Sigmoid colon (tissue), 4 donors: Measurements from ENCODE around the gene SLC9A7.

Experiments used
- EP300 ChIP-seq, 4 donors: sonication (generic); formaldehyde crosslinking; IDR thresholded peaks; one replicate each; pipeline ENCODE4 v1.6.1; 2017; ENCODE audit warnings: antibody characterized with exemption in 4 of 4
- POLR2A ChIP-seq, 2 donors: fragments of 450-650 bp; IDR thresholded peaks; one replicate each; pipeline ENCODE4 v1.6.1; 2016; ENCODE audit warnings: antibody characterized with exemption in 2 of 2, mild to moderate bottlenecking in 2 of 2, moderate library complexity in 2 of 2
- POLR2AphosphoS5 ChIP-seq, 4 donors: sonication (generic); formaldehyde crosslinking; IDR thresholded peaks; one replicate each; pipeline ENCODE4 v1.6.1; 2017; ENCODE audit warnings: antibody characterized with exemption in 4 of 4
- TF ChIP-seq, protein P1 (sequence below), 4 experiments: fragments of 450-650 bp in 3 of 4; fragments of 200-600 bp in 1 of 4; IDR thresholded peaks; one replicate each; pipeline ENCODE4 v1.5.1; 2016 to 2019; ENCODE audit warnings: antibody characterized with exemption in 4 of 4, mild to moderate bottlenecking in 3 of 4, moderate library complexity in 2 of 4

- no peak for TF ChIP-seq POLR2A (IDR thresholded peaks at IDR 0.05)
- TF ChIP-seq, protein P1, sequence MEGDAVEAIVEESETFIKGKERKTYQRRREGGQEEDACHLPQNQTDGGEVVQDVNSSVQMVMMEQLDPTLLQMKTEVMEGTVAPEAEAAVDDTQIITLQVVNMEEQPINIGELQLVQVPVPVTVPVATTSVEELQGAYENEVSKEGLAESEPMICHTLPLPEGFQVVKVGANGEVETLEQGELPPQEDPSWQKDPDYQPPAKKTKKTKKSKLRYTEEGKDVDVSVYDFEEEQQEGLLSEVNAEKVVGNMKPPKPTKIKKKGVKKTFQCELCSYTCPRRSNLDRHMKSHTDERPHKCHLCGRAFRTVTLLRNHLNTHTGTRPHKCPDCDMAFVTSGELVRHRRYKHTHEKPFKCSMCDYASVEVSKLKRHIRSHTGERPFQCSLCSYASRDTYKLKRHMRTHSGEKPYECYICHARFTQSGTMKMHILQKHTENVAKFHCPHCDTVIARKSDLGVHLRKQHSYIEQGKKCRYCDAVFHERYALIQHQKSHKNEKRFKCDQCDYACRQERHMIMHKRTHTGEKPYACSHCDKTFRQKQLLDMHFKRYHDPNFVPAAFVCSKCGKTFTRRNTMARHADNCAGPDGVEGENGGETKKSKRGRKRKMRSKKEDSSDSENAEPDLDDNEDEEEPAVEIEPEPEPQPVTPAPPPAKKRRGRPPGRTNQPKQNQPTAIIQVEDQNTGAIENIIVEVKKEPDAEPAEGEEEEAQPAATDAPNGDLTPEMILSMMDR (IDR thresholded peaks at IDR 0.05) = no peak
- TF ChIP-seq POLR2AphosphoS5 (IDR thresholded peaks at IDR 0.05) = no peak
- TF ChIP-seq EP300 (IDR thresholded peaks at IDR 0.05) = no peak
Measured at GRCh38 chrX:46599051-46599560, 159.8 kb downstream of the SLC9A7 start.
